Esophagus muscularis mucosa (tissue), 4 donors: ENCODE results near the gene SPRR2E.

Experiments used
- CTCF ChIP-seq, 3 experiments: fragments of 200-600 bp in 2 of 3; fragments of 450-650 bp in 1 of 3; sonication (generic) in 2 of 3; IDR thresholded peaks; one replicate each; pipeline ENCODE4 v1.5.1; 2017 to 2019; ENCODE audit warnings: antibody characterized with exemption in 3 of 3, mild to moderate bottlenecking in 2 of 3, moderate library complexity in 1 of 3
- EP300 ChIP-seq: sonication (generic); formaldehyde crosslinking; IDR thresholded peaks from one replicate; pipeline ENCODE4 v1.6.1; 2017; ENCODE audit warnings: antibody characterized with exemption
- POLR2A ChIP-seq: fragments of 450-650 bp; IDR thresholded peaks from one replicate; pipeline ENCODE4 v1.6.1; 2017; ENCODE audit warnings: antibody characterized with exemption, moderate library complexity, mild to moderate bottlenecking, low read depth
- POLR2AphosphoS5 ChIP-seq, 2 donors: sonication (generic); formaldehyde crosslinking; IDR thresholded peaks; one replicate each; pipeline ENCODE4 v1.6.1; 2017; ENCODE audit warnings: antibody characterized with exemption in 2 of 2

- TF ChIP-seq CTCF (IDR thresholded peaks at IDR 0.05) (no peak), POLR2A (no peak), POLR2AphosphoS5 (IDR thresholded peaks at IDR 0.05) (no peak), EP300 (no peak)
Measured at GRCh38 chr1:153072806-153073726, 21.3 kb downstream of the SPRR2E start.
